ENCODE results near the gene WWC2.

Gene WWC2

GRCh38 chr4:183240581-183241321 is 141.7 kb downstream of the WWC2 start:
- no peak for DNase-seq (ENCODE audit: low read depth)
- no peak for TF ChIP-seq CTCF (conservative IDR thresholded peaks at IDR 0.05; ENCODE audit: low read length)
- H3K4me3 ChIP-seq (ENCODE audit: low read length) = no peak overlapping the region

GRCh38 chr4:183241322-183241640 is 142.2 kb downstream of the WWC2 start:
- DNase-seq (ENCODE audit: low read depth) = peak; percentile 41
- no peak for TF ChIP-seq CTCF (conservative IDR thresholded peaks at IDR 0.05; ENCODE audit: low read length)
- H3K4me3 ChIP-seq (ENCODE audit: low read length) = no peak overlapping the region

GRCh38 chr4:183241721-183242151 is 142.7 kb downstream of the WWC2 start:
- TF ChIP-seq CTCF (conservative IDR thresholded peaks at IDR 0.05; ENCODE audit: low read length) = no peak
- H3K4me3 ChIP-seq (ENCODE audit: low read length) = no peak overlapping the region
- peak; percentile 26 for DNase-seq (ENCODE audit: low read depth)

- TF ChIP-seq CTCF (conservative IDR thresholded peaks at IDR 0.05; ENCODE audit: low read length) = no peak
These were observed 143.2 kb downstream of the WWC2 start for GRCh38 chr4:183242291-183242690.

GRCh38 chr4:183244019-183244418 is 145.0 kb downstream of the WWC2 start:
- no peak for TF ChIP-seq CTCF (conservative IDR thresholded peaks at IDR 0.05; ENCODE audit: low read length)
- no peak for DNase-seq (ENCODE audit: low read depth)
- no peak overlapping the region for H3K4me3 ChIP-seq (ENCODE audit: low read length)

More at GRCh38 chr4:183242291-183242690, 143.2 kb downstream of the WWC2 start:
- no peak for DNase-seq (ENCODE audit: low read depth)
- no peak overlapping the region for H3K4me3 ChIP-seq (ENCODE audit: low read length)

GRCh38 chr4:183244506-183244905 is 145.4 kb downstream of the WWC2 start:
- no peak for TF ChIP-seq CTCF (conservative IDR thresholded peaks at IDR 0.05; ENCODE audit: low read length)
- DNase-seq (ENCODE audit: low read depth) = no peak
- H3K4me3 ChIP-seq (ENCODE audit: low read length) = no peak overlapping the region

GRCh38 chr4:183248201-183248600 is 149.1 kb downstream of the WWC2 start:
- no peak for DNase-seq (ENCODE audit: low read depth)
- TF ChIP-seq CTCF (conservative IDR thresholded peaks at IDR 0.05; ENCODE audit: low read length) = no peak
- no peak overlapping the region for H3K4me3 ChIP-seq (ENCODE audit: low read length)
